Measurements from ENCODE around the gene MYO1D. TPM values are rescaled to one million over a fixed set of nuclear protein-coding genes. Genes with fewer than 3 reads are reported as not detected.
"Not testable (repeated sequence)": the region's sequence is repeated elsewhere in the genome, so short reads cannot be mapped to it uniquely, and the experiment has no call there.

Gene MYO1D
- total RNA-seq, 1 experiment from 2014 or later = 35.7 TPM

GRCh38 chr17:32648450-32648849, 228.5 kb downstream of the MYO1D start:
- intact Hi-C loops (cut with micrococcal nuclease) = no loop called here
- ATAC-seq (no peak), DNase-seq (ENCODE audit: low read depth, low spot score) (no peak)
- H3K4me1 ChIP-seq (ENCODE audit: control insufficient read depth in 1 of 2, insufficient read depth in 2 of 2, low read length in 2 of 2) = no peaks in the 10 kb centered on the region
- H3K36me3 ChIP-seq (ENCODE audit: control insufficient read depth in 1 of 2, insufficient read depth in 2 of 2, low read length in 2 of 2) = no peaks in the 10 kb centered on the region; a peak in 1 of 4 replicates
- ChIA-PET RAD21 (ENCODE audit: low non-redundant PET in 1 of 2, low total read pairs in 2 of 2, uncharacterized antibody in 2 of 2, unreplicated experiment in 2 of 2) (no interaction called here), POLR2A (no interaction called here), CTCF (no interaction called here)
- BruUV-seq (replicated peaks) = no TSS peak
- peaks cover 0 to 5% of the 10 kb centered on the region in 2 experiments; a peak in 2 of 4 replicates for H3K9me3 ChIP-seq (ENCODE audit: control insufficient read depth in 1 of 2, insufficient read depth in 1 of 2, low read depth in 1 of 2, low read length in 2 of 2)
- TF ChIP-seq, protein P1, sequence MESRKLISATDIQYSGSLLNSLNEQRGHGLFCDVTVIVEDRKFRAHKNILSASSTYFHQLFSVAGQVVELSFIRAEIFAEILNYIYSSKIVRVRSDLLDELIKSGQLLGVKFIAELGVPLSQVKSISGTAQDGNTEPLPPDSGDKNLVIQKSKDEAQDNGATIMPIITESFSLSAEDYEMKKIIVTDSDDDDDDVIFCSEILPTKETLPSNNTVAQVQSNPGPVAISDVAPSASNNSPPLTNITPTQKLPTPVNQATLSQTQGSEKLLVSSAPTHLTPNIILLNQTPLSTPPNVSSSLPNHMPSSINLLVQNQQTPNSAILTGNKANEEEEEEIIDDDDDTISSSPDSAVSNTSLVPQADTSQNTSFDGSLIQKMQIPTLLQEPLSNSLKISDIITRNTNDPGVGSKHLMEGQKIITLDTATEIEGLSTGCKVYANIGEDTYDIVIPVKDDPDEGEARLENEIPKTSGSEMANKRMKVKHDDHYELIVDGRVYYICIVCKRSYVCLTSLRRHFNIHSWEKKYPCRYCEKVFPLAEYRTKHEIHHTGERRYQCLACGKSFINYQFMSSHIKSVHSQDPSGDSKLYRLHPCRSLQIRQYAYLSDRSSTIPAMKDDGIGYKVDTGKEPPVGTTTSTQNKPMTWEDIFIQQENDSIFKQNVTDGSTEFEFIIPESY (IDR thresholded peaks at IDR 0.05; ENCODE audit: extremely low read depth, insufficient replicate concordance, low read length) = no peak
- H3K9me2 ChIP-seq (ENCODE audit: insufficient read depth) = no peaks in the 10 kb centered on the region
- no peak overlapping the region for H3K27ac ChIP-seq (ENCODE audit: low read depth, low read length)
- no peak overlapping the region for H3K9ac ChIP-seq (ENCODE audit: low read length)
- no peak overlapping the region for H2AFZ ChIP-seq (ENCODE audit: low read depth, low read length, poor library complexity, severe bottlenecking)
- no peaks in the 10 kb centered on the region for H3K79me2 ChIP-seq (ENCODE audit: insufficient read depth, low read length)
- no peak overlapping the region for H3K4me2 ChIP-seq (ENCODE audit: low read length)
- H3K4me3 ChIP-seq (replicated peaks in 1 of 2; ENCODE audit: low read depth in 1 of 2, low read length in 2 of 2) = no peak overlapping the region
- H3K27me3 ChIP-seq (ENCODE audit: insufficient read depth, low read length) = no peaks in the 10 kb centered on the region
- H4K20me1 ChIP-seq (ENCODE audit: insufficient read depth) = no peaks in the 10 kb centered on the region

DNA sequence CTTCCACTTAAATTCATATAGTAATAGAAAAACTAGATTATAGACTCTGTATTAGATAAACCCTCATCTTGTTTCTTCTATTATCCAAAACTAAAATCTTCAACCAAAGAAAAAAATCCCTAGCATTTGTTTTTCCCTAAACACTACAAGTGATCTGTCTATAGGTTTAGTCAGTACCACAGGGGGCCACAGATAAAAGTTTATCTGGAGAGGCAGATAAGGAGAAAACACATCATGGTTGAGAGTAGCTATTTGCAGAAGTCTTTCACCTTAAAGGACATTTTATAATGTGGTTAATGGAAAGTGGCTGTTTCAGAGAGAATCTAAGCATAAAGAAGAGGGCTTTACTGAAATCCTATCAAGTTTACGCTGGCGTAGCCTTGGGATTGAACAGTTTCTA, 230.0 kb downstream of the MYO1D start:
- CTCF ChIA-PET = interaction anchor here (1.0 kb wide), 1 partner anchor 11 kb away, joined by 3 read pairs; no protein-coding TSS in a partner anchor

GRCh38 chr17:32641514-32641913, 235.4 kb downstream of the MYO1D start:
- H3K9me3 ChIP-seq (ENCODE audit: control insufficient read depth in 1 of 2, insufficient read depth in 1 of 2, low read depth in 1 of 2, low read length in 2 of 2); H2AFZ ChIP-seq (ENCODE audit: low read depth, low read length, poor library complexity, severe bottlenecking); H3K79me2 ChIP-seq (ENCODE audit: insufficient read depth, low read length); H3K4me1 ChIP-seq (ENCODE audit: control insufficient read depth in 1 of 2, insufficient read depth in 2 of 2, low read length in 2 of 2); H3K4me2 ChIP-seq (ENCODE audit: low read length); BruUV-seq (replicated peaks); DNase-seq (ENCODE audit: low read depth, low spot score); intact Hi-C loops (cut with micrococcal nuclease); H3K27ac ChIP-seq (ENCODE audit: low read depth, low read length); H3K9me2 ChIP-seq (ENCODE audit: insufficient read depth); CTCF ChIA-PET; H4K20me1 ChIP-seq (ENCODE audit: insufficient read depth); ATAC-seq; H3K36me3 ChIP-seq (ENCODE audit: control insufficient read depth in 1 of 2, insufficient read depth in 2 of 2, low read length in 2 of 2); H3K4me3 ChIP-seq (replicated peaks in 1 of 2; ENCODE audit: low read depth in 1 of 2, low read length in 2 of 2); RAD21 ChIA-PET (ENCODE audit: low non-redundant PET in 1 of 2, low total read pairs in 2 of 2, uncharacterized antibody in 2 of 2, unreplicated experiment in 2 of 2); H3K27me3 ChIP-seq (ENCODE audit: insufficient read depth, low read length); POLR2A ChIA-PET; H3K9ac ChIP-seq (ENCODE audit: low read length): not testable (repeated sequence)

More for the DNA sequence above, 230.0 kb downstream of the MYO1D start:
- Histone ChIP-seq H3K27me3 (ENCODE audit: insufficient read depth, low read length) (no peaks in the 10 kb centered on the region), H3K27ac (ENCODE audit: low read depth, low read length) (no peak overlapping the region), H3K4me2 (ENCODE audit: low read length) (no peak overlapping the region), H3K4me1 (ENCODE audit: control insufficient read depth in 1 of 2, insufficient read depth in 2 of 2, low read length in 2 of 2) (no peaks in the 10 kb centered on the region), H3K9me2 (ENCODE audit: insufficient read depth) (no peaks in the 10 kb centered on the region), H3K4me3 (replicated peaks in 1 of 2; ENCODE audit: low read depth in 1 of 2, low read length in 2 of 2) (no peak overlapping the region), H3K9me3 (ENCODE audit: control insufficient read depth in 1 of 2, insufficient read depth in 1 of 2, low read depth in 1 of 2, low read length in 2 of 2) (peaks cover 0 to 5% of the 10 kb centered on the region in 2 experiments; a peak in 2 of 4 replicates), H3K36me3 (ENCODE audit: control insufficient read depth in 1 of 2, insufficient read depth in 2 of 2, low read length in 2 of 2) (no peaks in the 10 kb centered on the region; a peak in 1 of 4 replicates), H4K20me1 (ENCODE audit: insufficient read depth) (no peaks in the 10 kb centered on the region), H3K9ac (ENCODE audit: low read length) (no peak overlapping the region), H3K79me2 (ENCODE audit: insufficient read depth, low read length) (no peaks in the 10 kb centered on the region), H2AFZ (ENCODE audit: low read depth, low read length, poor library complexity, severe bottlenecking) (no peak overlapping the region)
- RAD21 ChIA-PET (ENCODE audit: low non-redundant PET in 1 of 2, low total read pairs in 2 of 2, uncharacterized antibody in 2 of 2, unreplicated experiment in 2 of 2) = no interaction called here
- intact Hi-C loops (cut with micrococcal nuclease) = no loop called here
- POLR2A ChIA-PET = no interaction called here
- DNase-seq (ENCODE audit: low read depth, low spot score) (no peak), ATAC-seq (no peak)
- no TSS peak for BruUV-seq (replicated peaks)
- TF ChIP-seq RAD21 (IDR thresholded peaks at IDR 0.05; ENCODE audit: low read depth) = no peak
- TF ChIP-seq, protein P1 (IDR thresholded peaks at IDR 0.05; ENCODE audit: extremely low read depth, insufficient replicate concordance, low read length) = no peak
- TF ChIP-seq SIN3A (IDR thresholded peaks at IDR 0.05; ENCODE audit: low read depth) = no peak
- TF ChIP-seq POLR2AphosphoS5 (IDR thresholded peaks at IDR 0.05; ENCODE audit: low read depth, low read length) = no peak

All from HCT116 (cell line).